ENCODE data around the gene GSC. TPM values are rescaled to one million over a fixed set of nuclear protein-coding genes. Genes with fewer than 3 reads are reported as not detected.

GSC gene
- total and polyA plus RNA-seq, 2 of the 4 experiments (the other 2 are of a cell fraction), result not detected

GRCh38 chr14:94767321-94767878 lies 2.5 kb downstream of the GSC start:
- H3K9me3 ChIP-seq (ENCODE audit: control insufficient read depth, insufficient read depth, low read length), result peaks cover 11% of the 10 kb centered on the region
- dilution Hi-C loops (cut with HindIII; ENCODE audit: low sequenced_read_pairs, unreplicated experiment), result no loop called here
- H4K91ac ChIP-seq (ENCODE audit: insufficient read depth, low read depth, low read length), result no peak overlapping the region
- TF ChIP-seq MXI1 (IDR thresholded peaks at IDR 0.05; ENCODE audit: borderline replicate concordance, low read depth, low read length) (no peak), BHLHE40 (IDR thresholded peaks at IDR 0.05; ENCODE audit: low read depth, low read length) (no peak), RFX5 (IDR thresholded peaks at IDR 0.05; ENCODE audit: low read depth, low read length) (no peak), POLR2A (IDR thresholded peaks at IDR 0.05; ENCODE audit: low read depth, low read length) (no peak), FOS (IDR thresholded peaks at IDR 0.05; ENCODE audit: low read depth, low read length) (no peak), MAFK (IDR thresholded peaks at IDR 0.05; ENCODE audit: low read depth, low read length) (no peak), USF2 (IDR thresholded peaks at IDR 0.05; ENCODE audit: low read depth, low read length) (no peak), RAD21 (IDR thresholded peaks at IDR 0.05; ENCODE audit: low read length) (no peak), CHD1 (IDR thresholded peaks at IDR 0.05; ENCODE audit: low read depth, low read length) (no peak), RCOR1 (IDR thresholded peaks at IDR 0.05; ENCODE audit: insufficient replicate concordance, low read length) (no peak), NFE2L2 (IDR thresholded peaks at IDR 0.05; ENCODE audit: low read depth, low read length) (no peak), CTCF (conservative IDR thresholded peaks at IDR 0.05; ENCODE audit: low read depth, low read length) (no peak), MAZ (IDR thresholded peaks at IDR 0.05; ENCODE audit: borderline replicate concordance, low read depth, low read length) (no peak), CEBPB (IDR thresholded peaks at IDR 0.05; ENCODE audit: low read depth, low read length) (no peak), ELK1 (IDR thresholded peaks at IDR 0.05; ENCODE audit: borderline replicate concordance, low read depth, low read length) (no peak), SMC3 (IDR thresholded peaks at IDR 0.05; ENCODE audit: low read depth, low read length) (no peak)
- in situ Hi-C loops (cut with MboI; ENCODE audit: low sequenced_read_pairs), result no loop called here
- H3K4ac ChIP-seq (ENCODE audit: low read depth, low read length), result no peak overlapping the region
- H3K14ac ChIP-seq (replicated peaks; ENCODE audit: low read depth, low read length), result no peak overlapping the region
- no peak overlapping the region for H2BK120ac ChIP-seq (ENCODE audit: low read depth, low read length)
- H3K23ac ChIP-seq (ENCODE audit: low read depth, low read length), result no peak overlapping the region
- no peaks in the 10 kb centered on the region for H3K4me1 ChIP-seq (ENCODE audit: control insufficient read depth, insufficient read depth, low read length)
- H2AK5ac ChIP-seq (ENCODE audit: low read depth, low read length), result no peak overlapping the region
- H4K5ac ChIP-seq (ENCODE audit: low read depth, low read length), result no peak overlapping the region
- H2AK9ac ChIP-seq (replicated peaks; ENCODE audit: low read depth, low read length, poor library complexity), result no peak overlapping the region
- no peak overlapping the region for H2AFZ ChIP-seq (replicated peaks; ENCODE audit: low read length, poor library complexity)
- H3K9ac ChIP-seq (ENCODE audit: low read depth, low read length), result no peak overlapping the region
- no TSS peak for BruUV-seq (replicated peaks)
- intact Hi-C loops (cut with micrococcal nuclease), result no loop called here
- H3K79me1 ChIP-seq (ENCODE audit: low read depth in 1 of 2, low read length in 2 of 2), result no peaks in the 10 kb centered on the region
- ATAC-seq (ENCODE audit: low read depth) (no peak), DNase-seq (no peak)
- no peak overlapping the region for H2BK5ac ChIP-seq (ENCODE audit: low read depth, low read length, poor library complexity, severe bottlenecking)
- no peaks in the 10 kb centered on the region for H3K36me3 ChIP-seq (ENCODE audit: control insufficient read depth, insufficient read depth, low read length)
- POLR2A ChIA-PET (ENCODE audit: unreplicated experiment), result no interaction called here
- no peak overlapping the region for H3K56ac ChIP-seq (ENCODE audit: extremely low read depth, insufficient read depth, low read length)
- no peaks in the 10 kb centered on the region for H3K9me1 ChIP-seq (ENCODE audit: insufficient read depth, low read length)
- no peaks in the 10 kb centered on the region for H4K20me1 ChIP-seq (ENCODE audit: insufficient read depth, low read length)
- no peak overlapping the region for H3K4me2 ChIP-seq (ENCODE audit: low read depth, low read length)
- H4K8ac ChIP-seq (ENCODE audit: low read depth in 2 of 2, low read length in 2 of 2), result no peak overlapping the region
- H2BK15ac ChIP-seq (ENCODE audit: low read depth, low read length), result no peak overlapping the region
- H3K18ac ChIP-seq (ENCODE audit: low read depth, low read length), result no peak overlapping the region
- H3K4me3 ChIP-seq (ENCODE audit: insufficient read depth, low read depth, low read length), result no peak overlapping the region
- peaks cover 66% of the 10 kb centered on the region for H3K27me3 ChIP-seq (ENCODE audit: control insufficient read depth, insufficient read depth, low read length)
- no peak overlapping the region for H3K27ac ChIP-seq (ENCODE audit: insufficient read depth, low read length)
- WGBS, 2 experiments (ENCODE audit: extremely low coverage in 2 of 2, insufficient read length in 1 of 2), result 2% methylated on average over 7 of the region's 27 CpGs; no CpG with 5 or more reads in 1 of the 2 experiments
- CTCF ChIA-PET, result interaction anchor here (1.1 kb wide), 1 partner anchor 344 kb away, joined by 3 read pairs; no protein-coding TSS in a partner anchor
- no peak overlapping the region for H2BK20ac ChIP-seq (ENCODE audit: low read depth, low read length)

Data from IMR-90 (cell line).